GM06990 (cell line): ENCODE results near the gene PSMA2.

Experiments used
- DNase-seq: peaks from one replicate; pipeline ENCODE4 v3.0.0-alpha.2; 2011; ENCODE audit not compliant: insufficient read length; ENCODE audit errors: extremely low read depth
- H3K27me3 ChIP-seq: replicated peaks from 2 replicates; pipeline ENCODE4 v1.6.0; 2011; ENCODE audit warnings: low read length; ENCODE audit not compliant: control insufficient read depth, insufficient read depth
- H3K36me3 ChIP-seq: 2 replicates; pipeline ENCODE4 v1.5.1; 2011; ENCODE audit warnings: low read length; ENCODE audit not compliant: control insufficient read depth, insufficient read depth
- H3K4me3 ChIP-seq: replicated peaks from 2 replicates; pipeline ENCODE4 v1.5.1; 2011; ENCODE audit warnings: low read depth, mild to moderate bottlenecking, control low read depth, low read length
- CTCF ChIP-seq: IDR thresholded peaks from 2 replicates; pipeline ENCODE4 v1.5.1; 2011; ENCODE audit warnings: low read length, control low read depth, mild to moderate bottlenecking, inconsistent platforms; ENCODE audit not compliant: insufficient read depth, poor library complexity, severe bottlenecking

PSMA2 gene

GRCh38 chr7:42950417-42950816, 18.4 kb upstream of the PSMA2 start:
- DNase-seq, result no peak
- no peaks in the 10 kb centered on the region for H3K27me3 ChIP-seq
- TF ChIP-seq CTCF, result no peak
- H3K36me3 ChIP-seq, result no peaks in the 10 kb centered on the region
- H3K4me3 ChIP-seq, result no peak overlapping the region

GRCh38 chr7:42947521-42947920, 15.5 kb upstream of the PSMA2 start:
- Histone ChIP-seq H3K36me3 (no peaks in the 10 kb centered on the region), H3K4me3 (no peak overlapping the region), H3K27me3 (no peaks in the 10 kb centered on the region)
- DNase-seq, result no peak
- no peak for TF ChIP-seq CTCF

GRCh38 chr7:42946627-42946950, 14.6 kb upstream of the PSMA2 start:
- Histone ChIP-seq H3K27me3 (no peaks in the 10 kb centered on the region), H3K4me3 (no peak overlapping the region), H3K36me3 (no peaks in the 10 kb centered on the region)
- DNase-seq, result no peak
- no peak for TF ChIP-seq CTCF

- H3K36me3 ChIP-seq, result no peaks in the 10 kb centered on the region
- no peak for TF ChIP-seq CTCF
- H3K27me3 ChIP-seq, result no peaks in the 10 kb centered on the region
- peak overlapping the region; percentile 31 for H3K4me3 ChIP-seq
- DNase-seq, result peak; percentile 57
These were observed 14.1 kb upstream of the PSMA2 start for GRCh38 chr7:42945821-42946626.

- H3K36me3 ChIP-seq, result peaks cover 2% of the 10 kb centered on the region; the same call in 1 of the 2 replicates
- TF ChIP-seq CTCF, result peak; percentile 89
- no peaks in the 10 kb centered on the region for H3K27me3 ChIP-seq
- no peak overlapping the region for H3K4me3 ChIP-seq
- DNase-seq, result peak; percentile 24
These were observed 9.2 kb upstream of the PSMA2 start for GRCh38 chr7:42940985-42941847.
